ENCODE results near the gene LY6G6C. TPM values are rescaled to one million over a fixed set of nuclear protein-coding genes. Genes with fewer than 3 reads are reported as not detected.

The LY6G6C gene
- total RNA-seq, 1 donor from 2014 or later, result 1.3 TPM

- Mint-ChIP-seq H3K27ac (no peak overlapping the region), H3K9me3 (no peaks in the 10 kb centered on the region), H3K4me1 (peaks cover 11% of the 10 kb centered on the region), H3K36me3 (peaks cover 11% of the 10 kb centered on the region), H3K27me3 (ENCODE audit: low read depth) (no peaks in the 10 kb centered on the region), H3K4me3 (no peak overlapping the region)
- TF ChIP-seq CTCF (IDR thresholded peaks at IDR 0.05; ENCODE audit: unreplicated experiment), result no peak
- DNase-seq (ENCODE audit: low spot score in 2 of 2, unreplicated experiment in 2 of 2), result no peak
Measured at GRCh38 chr6:31676322-31676903, 45.1 kb downstream of the LY6G6C start.

- Mint-ChIP-seq H3K4me3 (no peak within 1 kb of the TSS), H3K4me1 (peaks cover 19% of the 10 kb centered on the region), H3K9me3 (no peaks in the 10 kb centered on the region), H3K27ac (no peak within 1 kb of the TSS), H3K36me3 (peaks cover 27% of the 10 kb centered on the region), H3K27me3 (ENCODE audit: low read depth) (no peaks in the 10 kb centered on the region)
- TF ChIP-seq CTCF (IDR thresholded peaks at IDR 0.05; ENCODE audit: unreplicated experiment), result no peak
- no peak for DNase-seq (ENCODE audit: low spot score in 2 of 2, unreplicated experiment in 2 of 2)
Measured at GRCh38 chr6:31669676-31670075, 51.9 kb downstream of the LY6G6C start, which contains the start of gene LY6G5B. LY6G5B (plus strand) TSS chr6:31669976; CDS start chr6:31670951, 975 bp downstream.

Small RNA genes lying within 50 kb of the gene (microRNA-seq; reads per million reads assigned to microRNA genes)
- gene MIR4646, result 2.9 reads per million, percentile 3 among the genes with 10 or more reads in this experiment

Other genes with a start within 250 kb of the LY6G6C start
- 0.31 TPM in 1 of 3 replicates, not detected in the others for gene MICB, start 223.6 kb downstream of the LY6G6C start, total RNA-seq
- gene MCCD1, start 192.8 kb downstream of the LY6G6C start, total RNA-seq, result not detected in 3 replicates
- gene DDX39B, start 179.7 kb downstream of the LY6G6C start, total RNA-seq, result 635 to 649 TPM (median 647 TPM) in 3 replicates
- 2.2 to 2.7 TPM (median 2.5 TPM) in 3 replicates for gene ATP6V1G2, start 175.1 kb downstream of the LY6G6C start, total RNA-seq
- gene NFKBIL1, start 174.1 kb downstream of the LY6G6C start, total RNA-seq, result 27.7 to 28.2 TPM (median 28.1 TPM) in 3 replicates
- 0.16 to 0.18 TPM in 2 of 3 replicates, not detected in the other for gene LTA, start 149.5 kb downstream of the LY6G6C start, total RNA-seq
- 0.52 to 0.60 TPM (median 0.60 TPM) in 3 replicates for gene TNF, start 146.2 kb downstream of the LY6G6C start, total RNA-seq
- 0.32 TPM in 1 of 3 replicates, not detected in the others for gene LTB, start 139.3 kb downstream of the LY6G6C start, total RNA-seq
- gene LST1, start 135.5 kb downstream of the LY6G6C start, total RNA-seq, result 0.60 to 0.77 TPM in 2 of 3 replicates, not detected in the other
- not detected in 3 replicates for gene NCR3, start 128.7 kb downstream of the LY6G6C start, total RNA-seq
- gene AIF1, start 106.5 kb downstream of the LY6G6C start, total RNA-seq, result 5.1 to 6.0 TPM (median 5.1 TPM) in 3 replicates
- 273 to 290 TPM (median 288 TPM) in 3 replicates for gene PRRC2A, start 101.0 kb downstream of the LY6G6C start, total RNA-seq
- 327 to 338 TPM (median 338 TPM) in 3 replicates for gene BAG6, start 69.1 kb downstream of the LY6G6C start, total RNA-seq
- gene APOM, start 65.9 kb downstream of the LY6G6C start, total RNA-seq, result 2.4 to 3.4 TPM (median 3.1 TPM) in 3 replicates
- gene C6orf47, start 61.0 kb downstream of the LY6G6C start, total RNA-seq, result 19.0 to 19.3 TPM (median 19.2 TPM) in 3 replicates
- gene GPANK1, start 56.7 kb downstream of the LY6G6C start, total RNA-seq, result 12.7 to 14.8 TPM (median 14.3 TPM) in 3 replicates
- 155 to 157 TPM (median 157 TPM) in 3 replicates for gene CSNK2B, start 55.7 kb downstream of the LY6G6C start, total RNA-seq
- gene LY6G5B, start 51.8 kb downstream of the LY6G6C start, total RNA-seq, result 34.2 to 37.5 TPM (median 36.5 TPM) in 3 replicates
- 1.5 to 2.3 TPM (median 2.3 TPM) in 3 replicates for gene LY6G5C, start 40.7 kb downstream of the LY6G6C start, total RNA-seq
- 54.1 to 55.4 TPM (median 54.6 TPM) in 3 replicates for gene ABHD16A, start 18.4 kb downstream of the LY6G6C start, total RNA-seq
- gene LY6G6F, start 14.9 kb downstream of the LY6G6C start, total RNA-seq, result not detected in 3 replicates
- gene LY6G6D, start 6.4 kb downstream of the LY6G6C start, total RNA-seq, result 0.67 to 1.8 TPM (median 0.82 TPM) in 3 replicates
- gene MPIG6B, start 1.6 kb upstream of the LY6G6C start, total RNA-seq, result 0.16 to 0.33 TPM (median 0.25 TPM) in 3 replicates
- gene DDAH2, start 7.6 kb upstream of the LY6G6C start, total RNA-seq, result 142 to 144 TPM (median 143 TPM) in 3 replicates
- gene CLIC1, start 14.8 kb upstream of the LY6G6C start, total RNA-seq, result 133 to 139 TPM (median 136 TPM) in 3 replicates
- gene MSH5, start 18.3 kb upstream of the LY6G6C start, total RNA-seq, result 38.6 to 48.2 TPM (median 42.9 TPM) in 3 replicates
- gene SAPCD1, start 40.9 kb upstream of the LY6G6C start, total RNA-seq, result 8.7 to 12.8 TPM (median 11.6 TPM) in 3 replicates
- gene VWA7, start 55.6 kb upstream of the LY6G6C start, total RNA-seq, result 1.5 to 1.8 TPM (median 1.6 TPM) in 3 replicates
- gene VARS1, start 74.0 kb upstream of the LY6G6C start, total RNA-seq, result 82.8 to 90.4 TPM (median 83.8 TPM) in 3 replicates
- gene LSM2, start 85.2 kb upstream of the LY6G6C start, total RNA-seq, result 55.8 to 58.2 TPM (median 57.0 TPM) in 3 replicates
- gene HSPA1L, start 93.5 kb upstream of the LY6G6C start, total RNA-seq, result 1.7 to 2.2 TPM (median 2.1 TPM) in 3 replicates
- gene HSPA1A, start 93.8 kb upstream of the LY6G6C start, total RNA-seq, result 61.3 to 70.1 TPM (median 61.7 TPM) in 3 replicates
- gene HSPA1B, start 106.0 kb upstream of the LY6G6C start, total RNA-seq, result 105 to 109 TPM (median 108 TPM) in 3 replicates
- gene NEU1, start 141.1 kb upstream of the LY6G6C start, total RNA-seq, result 23.2 to 24.7 TPM (median 24.4 TPM) in 3 replicates
- 0.40 to 0.94 TPM (median 0.66 TPM) in 3 replicates for gene SLC44A4, start 157.3 kb upstream of the LY6G6C start, total RNA-seq
- 127 to 135 TPM (median 129 TPM) in 3 replicates for gene EHMT2, start 176.0 kb upstream of the LY6G6C start, total RNA-seq
- gene ZBTB12, start 180.3 kb upstream of the LY6G6C start, total RNA-seq, result 35.3 to 37.1 TPM (median 35.9 TPM) in 3 replicates
- gene C2, start 206.0 kb upstream of the LY6G6C start, total RNA-seq, result 1.6 to 2.9 TPM (median 2.7 TPM) in 3 replicates
- gene CFB, start 224.3 kb upstream of the LY6G6C start, total RNA-seq, result 1.4 to 2.4 TPM (median 1.8 TPM) in 3 replicates
- 55.5 to 60.0 TPM (median 59.8 TPM) in 3 replicates for gene NELFE, start 237.2 kb upstream of the LY6G6C start, total RNA-seq
- gene SKIC2, start 237.4 kb upstream of the LY6G6C start, total RNA-seq, result 78.6 to 84.3 TPM (median 82.0 TPM) in 3 replicates